ENCODE results near the gene PDE4B. TPM values are rescaled to one million over a fixed set of nuclear protein-coding genes. Genes with fewer than 3 reads are reported as not detected.

The PDE4B gene
- total RNA-seq, 1 donor = 51.0 TPM

DNA sequence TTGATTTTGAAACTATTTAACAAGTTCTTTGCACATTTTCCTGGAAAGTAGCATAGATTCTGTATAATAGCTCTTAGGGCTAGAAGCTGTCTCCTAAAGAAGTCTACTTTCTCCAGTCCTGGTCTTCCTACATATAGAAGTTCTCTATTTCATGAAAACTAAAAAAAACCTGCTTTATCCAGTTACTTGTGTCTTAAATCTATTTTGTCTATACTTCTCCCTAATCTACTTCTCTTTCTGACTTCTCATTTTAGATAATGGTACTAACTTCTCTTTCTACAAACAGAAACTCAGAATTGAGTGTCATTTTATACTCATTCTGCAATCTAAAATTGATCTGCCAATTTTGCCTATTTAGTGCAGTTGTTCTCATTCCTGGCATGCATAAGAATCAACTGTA, 28.7 kb downstream of the PDE4B start:
- no peak for DNase-seq (ENCODE audit: low read depth)
- no peak overlapping the region for H3K4me3 ChIP-seq (ENCODE audit: low read depth, low read length)
- TF ChIP-seq, protein P1, sequence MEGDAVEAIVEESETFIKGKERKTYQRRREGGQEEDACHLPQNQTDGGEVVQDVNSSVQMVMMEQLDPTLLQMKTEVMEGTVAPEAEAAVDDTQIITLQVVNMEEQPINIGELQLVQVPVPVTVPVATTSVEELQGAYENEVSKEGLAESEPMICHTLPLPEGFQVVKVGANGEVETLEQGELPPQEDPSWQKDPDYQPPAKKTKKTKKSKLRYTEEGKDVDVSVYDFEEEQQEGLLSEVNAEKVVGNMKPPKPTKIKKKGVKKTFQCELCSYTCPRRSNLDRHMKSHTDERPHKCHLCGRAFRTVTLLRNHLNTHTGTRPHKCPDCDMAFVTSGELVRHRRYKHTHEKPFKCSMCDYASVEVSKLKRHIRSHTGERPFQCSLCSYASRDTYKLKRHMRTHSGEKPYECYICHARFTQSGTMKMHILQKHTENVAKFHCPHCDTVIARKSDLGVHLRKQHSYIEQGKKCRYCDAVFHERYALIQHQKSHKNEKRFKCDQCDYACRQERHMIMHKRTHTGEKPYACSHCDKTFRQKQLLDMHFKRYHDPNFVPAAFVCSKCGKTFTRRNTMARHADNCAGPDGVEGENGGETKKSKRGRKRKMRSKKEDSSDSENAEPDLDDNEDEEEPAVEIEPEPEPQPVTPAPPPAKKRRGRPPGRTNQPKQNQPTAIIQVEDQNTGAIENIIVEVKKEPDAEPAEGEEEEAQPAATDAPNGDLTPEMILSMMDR (IDR thresholded peaks at IDR 0.05; ENCODE audit: insufficient read depth, low read depth, low read length) = no peak

DNA sequence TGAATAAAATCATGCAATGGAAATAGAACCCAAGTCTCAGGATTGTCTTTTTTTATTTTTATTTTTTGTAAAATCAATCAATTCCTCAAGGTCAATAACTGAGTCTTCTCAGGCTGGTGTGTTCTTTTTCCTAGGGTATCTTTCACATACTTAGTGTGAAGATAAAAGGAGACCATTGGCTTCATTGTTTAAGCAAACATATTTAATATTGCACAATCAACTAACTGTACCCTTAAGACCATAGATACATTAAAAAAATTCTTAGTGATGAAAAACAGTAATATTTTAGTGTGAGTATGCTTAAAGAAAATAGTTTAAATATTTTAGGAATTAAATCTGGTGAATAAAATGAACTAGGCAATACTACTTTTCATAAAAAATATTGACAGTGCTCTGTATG, 31.4 kb downstream of the PDE4B start:
- no peak for DNase-seq (ENCODE audit: low read depth)
- no peak overlapping the region for H3K4me3 ChIP-seq (ENCODE audit: low read depth, low read length)
- TF ChIP-seq, protein P1 (IDR thresholded peaks at IDR 0.05; ENCODE audit: insufficient read depth, low read depth, low read length) = no peak

DNA sequence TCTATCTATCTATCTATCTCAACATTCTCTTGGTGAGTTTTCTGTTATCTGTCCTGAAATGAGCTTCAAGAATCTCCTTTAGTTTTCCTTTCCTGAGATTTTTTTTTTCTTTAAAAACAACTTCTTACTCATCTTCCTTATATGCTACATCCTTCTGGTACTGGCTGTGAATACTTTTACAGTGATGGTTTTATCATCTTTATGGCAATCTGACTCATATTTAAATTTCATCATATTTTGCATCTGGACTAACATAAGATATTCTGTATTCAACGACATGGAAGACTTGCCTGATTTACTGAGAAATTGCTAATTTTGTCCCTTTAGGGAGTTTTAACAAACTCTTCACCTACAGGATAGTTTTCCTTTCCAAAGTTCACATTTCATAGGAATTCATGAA, 33.0 kb downstream of the PDE4B start:
- DNase-seq (ENCODE audit: low read depth) = peak; percentile 73
- no peak overlapping the region for H3K4me3 ChIP-seq (ENCODE audit: low read depth, low read length)
- TF ChIP-seq, protein P1 (IDR thresholded peaks at IDR 0.05; ENCODE audit: insufficient read depth, low read depth, low read length) = no peak

DNA sequence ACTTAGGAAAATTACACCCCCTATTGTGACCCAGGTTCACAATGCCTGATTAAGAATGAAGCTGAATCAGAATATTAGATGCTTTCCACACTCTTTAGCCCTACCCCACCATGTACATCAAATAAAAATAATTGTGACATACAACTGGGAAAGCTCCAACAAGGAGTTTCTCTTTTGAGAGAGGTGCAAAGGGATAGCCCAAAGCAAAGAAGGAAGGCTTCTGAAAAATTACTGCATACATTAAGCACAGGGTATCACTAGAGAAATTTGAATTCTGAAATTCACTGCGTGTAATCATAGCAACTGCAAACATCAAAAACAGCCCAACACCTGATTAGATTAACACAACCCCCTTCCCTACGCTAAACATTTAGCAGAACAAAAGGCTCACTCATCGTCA, 34.1 kb downstream of the PDE4B start:
- no peak overlapping the region for H3K4me3 ChIP-seq (ENCODE audit: low read depth, low read length)
- no peak for DNase-seq (ENCODE audit: low read depth)
- TF ChIP-seq, protein P1 (IDR thresholded peaks at IDR 0.05; ENCODE audit: insufficient read depth, low read depth, low read length) = no peak

DNA sequence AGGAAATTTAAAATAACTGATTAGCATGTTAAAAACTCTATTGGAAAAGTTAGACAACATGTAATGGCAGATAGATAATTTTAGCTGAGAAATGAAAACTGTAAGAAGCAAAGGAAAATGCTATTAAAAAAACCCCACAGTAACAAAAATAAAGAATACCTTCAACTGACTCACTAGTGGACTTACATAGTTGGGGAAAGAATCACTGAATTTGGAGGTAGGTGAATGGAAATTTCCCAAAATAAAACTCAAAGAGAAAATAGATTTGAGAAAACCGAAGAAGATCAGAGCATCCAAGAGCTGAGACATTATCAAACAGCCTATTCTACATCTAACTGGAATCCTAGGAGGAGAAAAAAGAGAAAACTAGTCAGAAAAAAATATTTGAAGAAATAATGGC, 34.7 kb downstream of the PDE4B start:
- no peak overlapping the region for H3K4me3 ChIP-seq (ENCODE audit: low read depth, low read length)
- DNase-seq (ENCODE audit: low read depth) = no peak
- TF ChIP-seq, protein P1 (IDR thresholded peaks at IDR 0.05; ENCODE audit: insufficient read depth, low read depth, low read length) = no peak

DNA sequence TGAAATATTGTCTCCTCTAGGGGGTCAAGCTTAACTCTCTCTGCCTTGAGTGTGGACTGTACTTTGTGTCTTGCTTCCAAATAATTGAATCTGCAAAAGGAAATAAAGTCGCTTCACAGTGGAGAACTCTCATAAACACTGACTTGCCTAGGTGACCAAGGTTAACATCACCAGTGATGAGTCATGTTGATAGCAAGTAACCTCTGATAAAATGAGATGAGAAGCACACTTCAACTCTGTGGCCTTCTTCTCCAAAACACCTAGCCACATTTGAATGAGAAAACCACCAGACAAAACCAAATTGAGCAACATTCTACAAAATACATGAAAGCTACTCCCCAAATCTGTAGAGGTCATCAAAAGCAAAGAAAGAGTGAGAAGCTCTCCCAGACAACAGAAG, 37.6 kb downstream of the PDE4B start:
- no peak for DNase-seq (ENCODE audit: low read depth)
- TF ChIP-seq, protein P1 (IDR thresholded peaks at IDR 0.05; ENCODE audit: insufficient read depth, low read depth, low read length) = no peak
- H3K4me3 ChIP-seq (ENCODE audit: low read depth, low read length) = no peak overlapping the region

DNA sequence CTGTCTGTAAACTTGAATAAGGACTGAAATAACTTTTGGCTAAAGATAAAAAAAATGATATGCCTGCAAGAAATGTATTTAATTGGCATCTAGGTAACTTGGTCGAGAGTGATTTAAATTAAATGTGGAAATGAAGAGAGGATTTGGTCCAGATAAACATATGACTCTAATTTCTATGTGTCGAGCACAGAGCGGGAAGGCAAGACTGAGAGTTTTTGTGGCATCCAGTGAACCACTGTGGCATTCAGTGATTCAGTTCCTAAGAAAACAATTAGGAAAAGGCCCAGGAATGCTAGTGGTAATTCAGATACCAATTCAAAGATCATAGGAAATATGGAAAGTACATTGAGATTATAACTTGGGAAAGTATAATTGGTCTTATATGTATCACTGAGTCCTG, 39.6 kb downstream of the PDE4B start:
- no peak overlapping the region for H3K4me3 ChIP-seq (ENCODE audit: low read depth, low read length)
- DNase-seq (ENCODE audit: low read depth) = no peak
- TF ChIP-seq, protein P1 (IDR thresholded peaks at IDR 0.05; ENCODE audit: insufficient read depth, low read depth, low read length) = no peak

Data from fibroblast of villous mesenchyme (primary cell).